Activated CD8-positive, alpha-beta memory T cell treated with anti-CD3 and anti-CD28 coated beads, Interleukin-2, amount 10 ng/mL, durations not matched to agents 7 days and 5 days (primary cell): Measurements from ENCODE around the gene SCO2. TPM values are rescaled to one million over a fixed set of nuclear protein-coding genes. Genes with fewer than 3 reads are reported as not detected.
A peak's percentile ranks its signal among the peaks of the same experiment; 100 is the strongest.
"Not testable (repeated sequence)": the region's sequence is repeated elsewhere in the genome, so short reads cannot be mapped to it uniquely, and the experiment has no call there.

ENCODE experiments used
- ATAC-seq: fragments of 150-1000 bp; cut with Tn5 transposase; one replicate; pipeline ENCODE4 v1.10.0; 2021; ENCODE audit warnings: moderate library complexity
- CTCF ChIA-PET: fragments of 350-600 bp; sonication (Branson Sonifier 250); formaldehyde crosslinking; loops from one replicate; lab custom pipeline; 2021; ENCODE audit warnings: antibody characterized with exemption; lab: Charles Lee
- DNase-seq: peaks from one replicate; pipeline ENCODE4 v3.0.0-alpha.2; 2020
- H3K27ac Mint-ChIP-seq: one replicate; pipeline ENCODE4 v1.8.0; 2021; ENCODE audit warnings: mild to moderate bottlenecking, mixed read lengths
- H3K27me3 Mint-ChIP-seq: one replicate; pipeline ENCODE4 v1.8.0; 2021; ENCODE audit warnings: mixed read lengths
- H3K36me3 Mint-ChIP-seq: one replicate; pipeline ENCODE4 v1.8.0; 2021; ENCODE audit warnings: mild to moderate bottlenecking, mixed read lengths
- H3K4me1 Mint-ChIP-seq: one replicate; pipeline ENCODE4 v1.8.0; 2021; ENCODE audit warnings: mixed read lengths
- H3K4me3 Mint-ChIP-seq: one replicate; pipeline ENCODE4 v1.8.0; 2021; ENCODE audit warnings: mild to moderate bottlenecking, moderate library complexity, mixed read lengths
- H3K9me3 Mint-ChIP-seq: one replicate; pipeline ENCODE4 v1.8.0; 2022; ENCODE audit warnings: low read depth, mixed read lengths
- total RNA-seq, 2 experiments: library from RNA; stranded (reverse); gene quantifications; one replicate each; pipeline ENCODE4 v1.2.3, GENCODE V29; 2021

Gene SCO2
- total RNA-seq, 2 experiments from 2014 or later: 9.1 to 11.6 TPM

- H3K9me3 Mint-ChIP-seq, DNase-seq, H3K36me3 Mint-ChIP-seq, H3K27me3 Mint-ChIP-seq, ATAC-seq: not testable (repeated sequence)
- CTCF ChIA-PET: interaction anchor here (1.1 to 3.3 kb wide), 4 partner anchors 11 to 87 kb away, joined by 3 to 21 read pairs (median 6); partner anchors contain the start of genes KLHDC7B and SYCE3
- H3K4me3 Mint-ChIP-seq: peak overlapping the region; percentile 27
- peaks cover 45% of the 10 kb centered on the region for H3K4me1 Mint-ChIP-seq
- peak overlapping the region; percentile 100 for H3K27ac Mint-ChIP-seq
Observed at GRCh38 chr22:50533856-50534711, 8.7 kb upstream of the SCO2 start.

GRCh38 chr22:50532824-50533796 is 7.7 kb upstream of the SCO2 start:
- DNase-seq: no peak
- CTCF ChIA-PET: interaction anchor here (0.8 to 3.3 kb wide), 6 partner anchors 12 to 88 kb away, joined by 3 to 21 read pairs (median 8); partner anchors contain the start of genes KLHDC7B and SYCE3
- Mint-ChIP-seq H3K27me3 (no peaks in the 10 kb centered on the region), H3K9me3 (no peaks in the 10 kb centered on the region), H3K27ac (peak overlapping the region; percentile 100), H3K4me3 (peak overlapping the region; percentile 94), H3K4me1 (peaks cover 48% of the 10 kb centered on the region), H3K36me3 (peaks cover 11% of the 10 kb centered on the region)
- ATAC-seq: no peak

GRCh38 chr22:50531962-50532674 is 6.7 kb upstream of the SCO2 start:
- CTCF ChIA-PET: interaction anchor here (0.8 to 3.3 kb wide), 7 partner anchors 13 to 89 kb away, joined by 3 to 21 read pairs (median 5); partner anchors contain the start of genes KLHDC7B, LMF2, NCAPH2 and SYCE3
- no peak for ATAC-seq
- Mint-ChIP-seq H3K9me3 (no peaks in the 10 kb centered on the region), H3K36me3 (peaks cover 13% of the 10 kb centered on the region), H3K27me3 (no peaks in the 10 kb centered on the region), H3K27ac (peak overlapping the region; percentile 100), H3K4me3 (peak overlapping the region; percentile 94), H3K4me1 (peaks cover 51% of the 10 kb centered on the region)
- DNase-seq: peak; percentile 59

DNA sequence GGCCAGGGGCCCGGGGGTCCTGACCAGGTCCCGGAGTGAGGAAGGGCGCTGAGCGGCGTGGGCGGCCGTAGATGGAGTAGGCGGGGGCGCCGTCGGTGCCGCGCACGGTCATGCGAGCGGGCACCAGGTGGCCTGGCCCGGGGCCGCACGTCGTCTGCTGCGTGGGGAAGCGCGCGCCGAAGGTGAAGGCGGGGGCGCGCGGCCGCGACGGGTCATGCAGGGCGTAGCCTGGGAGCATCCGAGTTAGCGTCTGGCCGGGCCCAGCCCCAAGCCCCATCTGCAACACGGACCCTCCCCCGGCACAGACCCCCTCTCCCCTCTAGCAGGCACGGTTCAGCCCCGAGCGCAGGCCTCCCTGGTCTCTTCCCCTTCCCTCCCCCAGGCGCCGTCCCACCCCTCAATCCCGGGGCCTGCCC is 6.2 kb upstream of the SCO2 start:
- H3K36me3 Mint-ChIP-seq: peaks cover 13% of the 10 kb centered on the region
- no peaks in the 10 kb centered on the region for H3K9me3 Mint-ChIP-seq
- peak; percentile 88 for DNase-seq
- peak overlapping the region; percentile 94 for H3K4me3 Mint-ChIP-seq
- H3K27me3 Mint-ChIP-seq: no peaks in the 10 kb centered on the region
- ATAC-seq: peak; percentile 34
- peak overlapping the region; percentile 100 for H3K27ac Mint-ChIP-seq
- peaks cover 55% of the 10 kb centered on the region for H3K4me1 Mint-ChIP-seq
- CTCF ChIA-PET: interaction anchor here (0.8 to 3.3 kb wide), 6 partner anchors 14 to 89 kb away, joined by 3 to 21 read pairs (median 6); partner anchors contain the start of genes KLHDC7B, LMF2, NCAPH2 and SYCE3

GRCh38 chr22:50530877-50531545 is 5.6 kb upstream of the SCO2 start:
- peak; percentile 49 for ATAC-seq
- Mint-ChIP-seq H3K4me3 (peak overlapping the region; percentile 94), H3K9me3 (no peaks in the 10 kb centered on the region), H3K4me1 (peaks cover 52% of the 10 kb centered on the region), H3K27ac (peak overlapping the region; percentile 100), H3K36me3 (peaks cover 11% of the 10 kb centered on the region), H3K27me3 (no peaks in the 10 kb centered on the region)
- peak; percentile 95 for DNase-seq
- CTCF ChIA-PET: interaction anchor here (1.3 to 3.3 kb wide), 4 partner anchors 14 to 90 kb away, joined by 5 to 21 read pairs (median 10); partner anchors contain the start of genes KLHDC7B and SYCE3

DNA sequence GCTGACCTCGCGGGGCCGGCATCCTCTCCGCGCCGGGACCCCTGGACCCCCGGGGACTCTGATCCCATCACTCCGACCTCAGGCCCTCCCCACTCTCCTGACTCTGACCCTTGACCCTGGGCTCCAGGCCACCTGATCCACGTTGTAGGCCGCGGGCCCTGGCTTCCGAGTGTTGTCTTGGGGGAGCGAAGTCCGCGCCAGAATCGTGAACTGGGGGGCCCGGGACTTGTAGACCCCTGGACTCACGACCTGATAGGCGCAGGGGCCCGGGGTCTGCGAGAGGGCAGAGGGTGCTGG is 5.1 kb upstream of the SCO2 start:
- ATAC-seq (peak; percentile 6), DNase-seq (no peak)
- H3K9me3 Mint-ChIP-seq: no peaks in the 10 kb centered on the region
- H3K4me3 Mint-ChIP-seq: peak overlapping the region; percentile 94
- peaks cover 11% of the 10 kb centered on the region for H3K36me3 Mint-ChIP-seq
- H3K27ac Mint-ChIP-seq: peak overlapping the region; percentile 100
- peaks cover 52% of the 10 kb centered on the region for H3K4me1 Mint-ChIP-seq
- CTCF ChIA-PET: interaction anchor here (2.4 to 3.3 kb wide), 2 partner anchors 15 to 90 kb away, joined by 11 to 21 read pairs; partner anchors contain the start of gene KLHDC7B
- no peaks in the 10 kb centered on the region for H3K27me3 Mint-ChIP-seq

GRCh38 chr22:50529897-50530579 is 4.6 kb upstream of the SCO2 start, which contains the start of gene TYMP:
Gene TYMP (minus strand): TSS chr22:50530012. CDS start chr22:50529709, 303 bp downstream.
- Mint-ChIP-seq H3K36me3 (peaks cover 11% of the 10 kb centered on the region), H3K4me3 (peak within 1 kb of the TSS; percentile 94), H3K27me3 (no peaks in the 10 kb centered on the region), H3K9me3 (no peaks in the 10 kb centered on the region), H3K27ac (peak within 1 kb of the TSS; percentile 100), H3K4me1 (peaks cover 49% of the 10 kb centered on the region)
- ATAC-seq (peak; percentile 34), DNase-seq (peak; percentile 88)
- CTCF ChIA-PET: interaction anchor here (0.6 to 7.1 kb wide), 8 partner anchors 9 to 188 kb away, joined by 3 to 69 read pairs (median 6); partner anchors contain the start of genes CHKB, KLHDC7B and SYCE3

DNA sequence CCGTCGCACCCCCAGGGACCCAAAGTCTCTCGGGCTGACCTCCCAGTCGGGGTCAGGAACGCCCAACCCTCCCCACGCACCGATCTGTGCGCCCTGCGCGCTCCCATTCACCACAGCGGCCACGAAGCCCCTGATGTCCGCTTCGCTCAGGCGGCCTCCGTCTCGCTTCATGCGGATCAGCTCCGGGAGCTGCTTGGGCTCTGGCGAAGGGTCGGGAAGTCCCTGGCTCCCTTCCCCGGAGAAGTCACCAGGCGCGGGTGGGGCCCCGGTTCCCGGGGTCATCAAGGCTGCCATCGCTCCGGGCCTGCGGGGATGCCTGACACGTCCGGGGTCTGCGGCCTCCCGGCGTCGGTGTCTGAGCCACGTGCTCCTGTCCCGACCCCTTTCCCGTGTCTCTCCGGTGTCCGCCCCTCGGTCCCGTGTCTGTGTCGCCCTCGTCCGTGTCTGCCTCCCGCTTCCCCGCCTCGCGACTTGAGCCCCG is 4.1 kb upstream of the SCO2 start:
- Mint-ChIP-seq H3K4me3 (peak overlapping the region; percentile 80), H3K4me1 (peaks cover 52% of the 10 kb centered on the region), H3K27ac (peak overlapping the region; percentile 94), H3K9me3 (no peaks in the 10 kb centered on the region), H3K36me3 (peaks cover 14% of the 10 kb centered on the region), H3K27me3 (no peaks in the 10 kb centered on the region)
- ATAC-seq (no peak), DNase-seq (no peak)
- CTCF ChIA-PET: interaction anchor here (1.0 to 7.1 kb wide), 7 partner anchors 10 to 187 kb away, joined by 3 to 69 read pairs (median 8); partner anchors contain the start of genes KLHDC7B and SYCE3

DNA sequence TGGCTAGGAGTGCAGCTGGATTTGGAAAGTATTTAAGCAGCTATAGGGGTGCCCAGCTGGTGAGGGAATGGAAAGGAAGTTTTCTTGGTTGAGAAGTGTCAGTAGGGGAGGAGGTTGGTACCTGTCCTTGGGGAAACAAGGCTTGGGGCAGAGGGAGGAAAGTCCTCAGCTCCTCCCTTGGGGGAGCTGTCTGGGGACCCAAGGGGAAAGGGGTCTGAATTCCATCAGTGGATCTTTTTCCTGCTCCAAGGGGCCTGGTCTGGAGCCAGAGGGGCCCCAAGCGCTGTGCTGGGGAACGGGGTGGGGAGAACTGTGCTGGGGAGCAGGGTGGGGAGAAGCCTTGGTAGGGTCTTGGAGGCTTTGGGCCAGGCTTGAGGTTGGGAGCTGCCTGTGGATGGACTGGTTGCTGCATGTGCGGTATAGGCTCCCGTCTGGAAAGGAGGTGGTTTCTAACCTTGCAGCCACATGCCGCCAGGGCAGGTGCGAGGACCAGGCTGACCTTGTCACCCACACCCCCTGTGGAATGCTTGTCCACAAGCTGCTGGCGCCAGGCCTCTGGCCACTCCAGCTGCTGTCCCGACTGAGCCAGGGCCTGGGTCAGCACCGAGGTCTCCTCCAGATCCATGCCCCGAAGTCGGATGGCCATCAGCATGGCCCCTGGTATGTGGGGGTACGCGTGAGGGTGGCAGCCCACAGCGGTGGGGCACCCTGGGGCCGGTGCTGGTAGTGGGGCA is 3.5 kb upstream of the SCO2 start:
- peaks cover 49% of the 10 kb centered on the region for H3K4me1 Mint-ChIP-seq
- ATAC-seq (no peak), DNase-seq (no peak)
- no peaks in the 10 kb centered on the region for H3K9me3 Mint-ChIP-seq
- H3K36me3 Mint-ChIP-seq: peaks cover 15% of the 10 kb centered on the region
- H3K27ac Mint-ChIP-seq: peak overlapping the region; percentile 94
- H3K27me3 Mint-ChIP-seq: no peaks in the 10 kb centered on the region
- CTCF ChIA-PET: interaction anchor here (1.2 to 7.1 kb wide), 7 partner anchors 11 to 187 kb away, joined by 3 to 69 read pairs (median 29); partner anchors contain the start of genes KLHDC7B and SYCE3
- H3K4me3 Mint-ChIP-seq: peak overlapping the region; percentile 80

DNA sequence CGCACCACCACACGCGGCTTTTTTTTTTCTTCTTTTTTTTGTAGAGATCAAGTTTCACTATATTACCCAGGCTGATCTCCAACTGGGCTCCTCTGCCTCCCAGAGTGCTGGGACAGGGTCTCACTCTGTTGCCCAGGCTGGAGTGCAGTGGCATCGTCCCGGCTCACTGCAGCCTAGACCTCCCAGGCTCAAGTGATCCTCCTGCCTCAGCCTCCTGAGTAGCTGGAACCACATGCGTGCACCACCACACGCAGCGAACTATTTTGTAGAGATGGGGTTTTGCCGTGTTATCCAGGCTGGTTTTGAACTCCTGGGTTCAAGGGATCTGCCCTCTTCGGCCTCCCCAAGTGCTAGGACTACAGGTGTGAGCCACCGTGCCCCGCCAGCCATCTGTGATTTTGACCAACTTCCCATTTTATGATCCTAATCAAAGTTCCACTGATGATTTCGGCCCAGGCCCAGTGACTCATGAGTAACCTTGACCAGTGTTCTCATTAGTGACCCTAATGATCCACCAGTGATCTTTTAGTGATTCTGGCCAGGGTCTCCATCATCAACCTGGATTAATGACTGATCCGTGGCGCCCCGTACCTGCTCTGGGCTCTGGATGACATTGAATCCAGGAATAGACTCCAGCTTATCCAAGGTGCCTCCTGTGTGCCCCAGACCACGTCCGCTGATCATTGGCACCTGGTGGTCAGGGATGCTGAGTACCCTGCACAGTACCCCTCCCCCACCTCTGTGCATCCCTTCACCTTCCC is 2.7 kb upstream of the SCO2 start:
- CTCF ChIA-PET: interaction anchor here (1.8 to 7.1 kb wide), 6 partner anchors 11 to 92 kb away, joined by 5 to 69 read pairs (median 31); partner anchors contain the start of genes KLHDC7B and SYCE3
- peak overlapping the region; percentile 80 for H3K4me3 Mint-ChIP-seq
- no peaks in the 10 kb centered on the region for H3K9me3 Mint-ChIP-seq
- no peaks in the 10 kb centered on the region for H3K27me3 Mint-ChIP-seq
- DNase-seq (no peak), ATAC-seq (no peak)
- H3K4me1 Mint-ChIP-seq: peaks cover 49% of the 10 kb centered on the region
- peak overlapping the region; percentile 94 for H3K27ac Mint-ChIP-seq
- peaks cover 19% of the 10 kb centered on the region for H3K36me3 Mint-ChIP-seq
